ENCODE results near the gene ITGB6.

ITGB6 gene

DNA sequence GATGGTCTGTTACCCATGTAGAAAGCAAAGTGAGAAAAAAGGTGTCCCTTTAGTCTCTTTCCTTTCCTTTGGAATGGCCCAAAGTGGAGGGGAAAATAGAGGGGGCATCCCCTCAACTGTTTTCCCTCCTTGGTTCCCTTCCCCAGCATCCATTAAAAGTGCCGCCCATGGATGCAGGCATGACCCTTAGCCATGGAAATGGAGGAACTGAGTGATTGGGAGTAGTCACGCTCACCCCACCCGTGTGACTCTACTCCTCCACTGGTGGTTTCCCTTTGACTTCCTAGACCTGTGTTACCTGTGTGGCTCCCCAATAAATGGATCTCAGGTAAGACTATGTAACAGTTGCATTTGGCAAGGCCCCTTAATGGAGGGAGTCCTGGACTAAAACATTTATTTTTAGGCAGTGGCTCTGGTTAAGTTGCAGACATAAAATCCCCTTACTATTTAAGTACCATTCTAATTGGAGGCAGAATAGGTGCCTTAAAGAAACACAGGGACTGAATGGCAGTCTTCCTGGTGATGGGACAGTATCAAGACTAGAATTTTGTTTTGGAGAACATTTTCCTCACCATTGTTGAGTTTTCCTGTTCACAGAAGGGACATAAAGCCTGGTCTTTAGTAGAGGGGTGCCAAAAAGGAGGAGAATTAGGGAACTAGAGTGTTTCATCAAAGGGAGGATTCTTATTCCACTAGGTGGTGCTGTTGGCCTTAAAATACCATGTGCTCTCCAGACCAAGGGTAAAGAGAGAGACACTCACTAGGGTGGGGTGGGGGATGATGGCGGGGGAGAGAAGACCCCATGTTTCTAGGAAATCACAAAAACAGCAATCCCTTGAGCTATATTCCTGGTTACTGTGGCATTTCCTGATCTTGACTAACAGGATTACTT, 112.0 kb downstream of the ITGB6 start:
- peak; percentile 51 for DNase-seq (ENCODE audit: low read depth)

- DNase-seq (ENCODE audit: low read depth), result no peak
Observed at GRCh38 chr2:160085662-160086061, 114.4 kb downstream of the ITGB6 start.

- no peak for DNase-seq (ENCODE audit: low read depth)
Observed at GRCh38 chr2:160077912-160078810, 121.9 kb downstream of the ITGB6 start.

DNA sequence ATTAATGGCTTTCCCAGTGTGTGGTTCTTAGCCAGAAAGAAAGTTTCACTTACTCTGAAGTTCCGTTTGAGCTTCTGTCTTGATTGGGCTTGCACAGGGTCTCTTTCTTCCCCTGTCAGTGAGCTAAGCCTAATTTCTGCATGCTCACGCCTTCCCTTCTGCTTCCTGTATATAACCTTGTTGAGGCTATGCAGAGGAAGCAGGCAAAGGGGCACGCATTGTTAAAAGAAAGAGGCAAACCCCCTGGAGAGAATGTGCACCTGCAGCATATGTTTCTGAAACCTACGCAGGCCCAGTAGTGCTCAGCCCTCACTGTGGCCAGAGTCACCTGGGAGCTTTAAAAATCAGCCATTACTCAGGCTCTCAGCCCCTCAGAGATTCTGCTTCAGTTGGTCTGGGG, 123.2 kb downstream of the ITGB6 start:
- no peak for DNase-seq (ENCODE audit: low read depth)

- DNase-seq (ENCODE audit: low read depth), result no peak
Observed at GRCh38 chr2:160076241-160076640, 123.8 kb downstream of the ITGB6 start.

GRCh38 chr2:160075171-160075570, 124.9 kb downstream of the ITGB6 start:
- DNase-seq (ENCODE audit: low read depth), result peak; percentile 93

- DNase-seq (ENCODE audit: low read depth), result no peak
Observed at GRCh38 chr2:160073284-160073888, 126.7 kb downstream of the ITGB6 start.

DNA sequence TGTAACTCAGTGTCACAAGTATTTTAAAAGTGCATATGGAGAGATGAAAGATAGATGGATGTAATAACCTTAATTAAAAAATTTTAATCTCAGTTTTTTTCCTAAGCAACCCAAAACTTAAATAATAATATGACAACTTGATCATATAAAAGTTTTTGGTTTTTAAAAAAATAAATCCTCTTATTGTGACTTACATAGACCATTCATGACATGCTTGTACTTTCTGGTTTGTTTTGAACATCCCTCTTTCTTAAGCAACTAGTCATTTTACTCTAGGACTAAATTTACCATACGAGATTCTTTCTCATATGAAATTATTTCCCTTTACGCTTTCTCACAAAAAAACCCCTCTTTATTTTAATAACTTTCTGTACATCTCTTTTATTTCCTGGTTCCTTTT, 131.2 kb downstream of the ITGB6 start:
- DNase-seq (ENCODE audit: low read depth), result no peak

DNA sequence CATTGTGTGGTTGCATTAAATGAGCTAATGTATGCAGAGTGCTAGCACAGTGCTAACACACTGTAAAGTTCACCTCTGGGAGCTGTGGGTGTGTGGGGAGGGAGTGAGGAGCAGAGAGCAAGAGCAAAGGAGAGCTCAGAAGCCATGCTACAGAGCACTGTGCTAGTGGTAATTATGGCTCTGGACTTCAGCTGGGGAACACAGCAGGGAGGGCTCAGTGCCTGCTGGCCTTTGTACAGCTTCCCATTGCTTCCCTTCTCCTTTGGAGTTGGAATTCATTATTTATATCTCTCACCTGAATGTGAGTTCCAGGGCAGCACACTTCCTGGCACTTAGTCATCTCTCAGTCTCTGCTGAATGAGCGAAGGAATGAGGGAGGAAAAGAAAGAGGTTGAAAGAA, 135.2 kb downstream of the ITGB6 start:
- no peak for DNase-seq (ENCODE audit: low read depth)

DNA sequence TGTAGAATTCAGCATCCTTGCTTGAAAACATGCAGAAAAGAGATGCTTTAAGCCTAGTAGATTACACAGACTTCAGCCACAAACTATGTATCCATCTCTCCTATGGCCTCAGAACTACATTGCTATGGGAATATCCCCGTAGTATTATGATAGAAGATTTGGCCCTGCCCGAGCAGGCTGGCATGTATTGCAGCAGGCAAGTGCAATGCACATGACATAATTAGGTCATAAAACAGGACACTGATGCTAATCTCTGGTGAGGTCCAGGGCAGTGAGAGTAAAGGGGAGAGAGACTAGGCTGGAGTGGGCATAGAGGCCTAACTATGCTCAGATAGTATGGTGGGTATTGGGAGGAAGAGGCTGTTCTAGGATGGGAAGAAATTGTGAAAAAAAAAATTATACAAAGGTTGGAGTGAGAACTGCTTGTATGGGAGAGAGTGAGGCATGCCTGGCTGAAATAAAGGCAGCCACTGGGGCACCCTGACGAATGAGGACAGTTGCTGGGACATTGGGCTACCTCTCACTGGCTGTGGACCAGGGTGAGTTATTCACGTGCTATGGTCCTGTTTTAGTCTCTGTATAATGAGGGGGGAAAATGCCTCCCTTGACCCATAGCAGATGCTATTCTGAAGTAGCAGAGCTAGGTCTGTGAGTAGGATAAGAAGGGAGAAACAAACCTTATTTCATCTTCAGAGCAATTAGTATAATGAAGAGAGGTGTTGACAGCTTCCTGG, 136.0 kb downstream of the ITGB6 start:
- no peak for DNase-seq (ENCODE audit: low read depth)

GRCh38 chr2:160063271-160063670, 136.8 kb downstream of the ITGB6 start:
- DNase-seq (ENCODE audit: low read depth), result no peak

- peak; percentile 70 for DNase-seq (ENCODE audit: low read depth)
Observed at GRCh38 chr2:160062292-160063005, 137.6 kb downstream of the ITGB6 start, which contains the start of gene PLA2R1. Gene PLA2R1 (minus strand): TSS chr2:160062615. CDS start chr2:160062403, 212 bp downstream.

DNA sequence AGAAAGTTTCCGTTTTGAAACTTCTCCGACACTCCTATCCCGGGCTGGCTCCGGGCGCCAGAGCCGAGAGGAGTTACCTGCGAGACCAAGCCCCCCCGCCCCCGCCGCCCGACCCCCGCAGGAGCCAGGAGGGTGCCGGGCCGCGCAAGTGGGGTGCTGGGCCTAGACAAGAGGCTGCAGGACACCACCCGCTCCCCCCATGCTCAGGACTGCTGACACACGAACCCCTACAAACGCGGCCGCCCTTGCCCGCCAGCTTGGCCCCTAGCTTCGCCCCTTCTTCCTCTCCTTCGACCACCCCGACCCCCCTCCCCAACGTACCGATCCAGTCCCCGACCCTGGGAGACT, 138.2 kb downstream of the ITGB6 start:
- DNase-seq (ENCODE audit: low read depth), result no peak

- no peak for DNase-seq (ENCODE audit: low read depth)
Observed at GRCh38 chr2:160061533-160061932, 138.5 kb downstream of the ITGB6 start.

DNA sequence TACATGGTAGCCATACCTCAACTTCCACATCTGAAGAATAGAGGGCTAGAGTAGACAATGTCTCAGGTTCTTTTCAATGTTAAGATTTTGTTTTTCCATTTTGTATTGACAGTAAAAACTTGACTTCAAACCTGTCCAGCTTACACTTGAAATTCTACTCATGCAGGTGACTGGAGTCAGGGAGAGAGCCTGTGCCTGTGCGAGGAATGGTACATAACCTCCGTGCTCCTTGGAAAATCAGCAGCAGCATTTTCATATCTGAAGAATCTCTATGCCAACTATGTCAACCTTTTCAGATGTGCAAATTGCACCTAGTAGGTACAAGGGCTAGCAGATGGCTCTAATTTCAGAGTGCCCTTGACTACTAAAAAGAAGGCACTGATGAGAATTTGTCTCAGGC, 139.8 kb downstream of the ITGB6 start:
- DNase-seq (ENCODE audit: low read depth), result no peak

DNA sequence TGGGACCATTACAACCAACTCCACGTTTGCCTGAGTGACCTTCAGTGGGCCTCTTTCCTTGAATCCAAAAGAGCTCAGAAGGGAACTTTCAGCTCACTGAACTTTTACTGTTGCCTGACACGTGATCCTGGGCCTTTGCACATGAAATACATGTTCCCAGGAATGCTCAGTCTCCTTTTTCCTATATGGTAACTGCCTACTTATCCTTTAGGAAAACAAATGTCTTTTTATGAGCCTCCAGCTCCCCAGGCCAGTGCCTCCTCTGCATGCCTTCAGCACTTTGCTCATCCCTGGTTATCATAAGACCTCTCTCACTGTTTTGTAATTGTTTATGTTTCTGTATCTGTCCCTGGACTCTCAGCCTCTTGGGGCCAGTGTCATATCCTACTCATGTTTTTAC, 142.7 kb downstream of the ITGB6 start:
- peak; percentile 49 for DNase-seq (ENCODE audit: low read depth)

GRCh38 chr2:160055726-160056108, 144.4 kb downstream of the ITGB6 start:
- no peak for DNase-seq (ENCODE audit: low read depth)

DNA sequence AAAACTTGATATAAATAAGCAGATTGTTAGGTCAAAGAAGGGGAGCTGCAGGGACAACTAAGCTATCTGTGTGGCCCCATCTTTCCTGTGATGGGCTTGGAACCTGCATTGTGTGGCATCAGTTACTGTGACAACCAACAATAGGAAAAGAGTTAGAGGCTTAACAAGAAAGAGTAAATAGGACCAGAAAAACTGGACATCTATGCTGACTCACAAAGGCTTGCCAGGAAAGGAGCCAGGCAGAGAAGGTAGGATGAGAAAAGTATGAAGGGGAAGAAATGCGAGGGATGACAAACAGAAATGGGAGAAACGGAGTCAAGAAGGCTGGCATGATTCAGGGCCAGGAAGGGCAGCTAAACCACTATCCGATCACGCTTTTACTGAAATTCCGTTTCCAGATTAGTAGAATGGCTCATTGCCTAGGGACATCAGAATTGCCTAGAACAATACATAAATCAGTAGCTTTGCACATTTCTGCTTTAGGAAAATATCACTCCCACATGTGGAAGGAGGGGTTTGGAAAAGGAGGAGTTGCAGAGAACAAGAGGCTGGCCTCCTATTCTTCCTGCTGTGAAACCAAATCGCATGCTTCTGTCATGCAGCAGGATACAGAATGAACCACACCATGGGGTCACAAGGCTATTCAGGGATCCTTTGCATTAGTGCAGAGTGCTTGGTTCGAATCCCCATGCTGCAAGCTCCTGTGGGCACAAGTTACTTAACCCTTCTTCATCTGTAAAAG, 144.9 kb downstream of the ITGB6 start:
- DNase-seq (ENCODE audit: low read depth), result peak; percentile 46

DNA sequence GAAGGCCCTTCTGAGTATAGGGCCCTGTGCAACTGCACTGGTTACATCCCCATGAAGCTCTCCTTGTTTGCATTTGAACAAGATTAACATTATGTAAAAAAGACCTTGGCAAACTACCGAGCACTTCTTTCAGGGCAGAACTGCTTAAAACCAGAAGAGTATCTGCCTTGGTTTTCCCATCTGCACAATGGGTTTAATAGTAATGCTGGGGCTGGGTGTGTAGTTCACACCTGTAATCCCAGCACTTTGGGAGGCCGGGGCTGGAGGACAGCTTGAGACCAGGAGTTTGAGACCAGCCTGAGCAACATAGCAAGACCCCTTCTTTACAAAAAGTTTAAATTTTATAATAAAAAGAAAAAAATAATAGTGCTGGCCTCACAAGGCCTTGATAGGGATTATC, 146.1 kb downstream of the ITGB6 start:
- no peak for DNase-seq (ENCODE audit: low read depth)

- no peak for DNase-seq (ENCODE audit: low read depth)
Observed at GRCh38 chr2:160052531-160052930, 147.5 kb downstream of the ITGB6 start.
